HG03571 (cell line): ENCODE measurements around the gene MAD2L2.

Experiments used
- ATAC-seq: cut with Tn5 transposase; IDR thresholded peaks from one replicate; pipeline ENCODE4 v1.9.1; 2021; ENCODE audit not compliant: unreplicated experiment

The MAD2L2 gene

DNA sequence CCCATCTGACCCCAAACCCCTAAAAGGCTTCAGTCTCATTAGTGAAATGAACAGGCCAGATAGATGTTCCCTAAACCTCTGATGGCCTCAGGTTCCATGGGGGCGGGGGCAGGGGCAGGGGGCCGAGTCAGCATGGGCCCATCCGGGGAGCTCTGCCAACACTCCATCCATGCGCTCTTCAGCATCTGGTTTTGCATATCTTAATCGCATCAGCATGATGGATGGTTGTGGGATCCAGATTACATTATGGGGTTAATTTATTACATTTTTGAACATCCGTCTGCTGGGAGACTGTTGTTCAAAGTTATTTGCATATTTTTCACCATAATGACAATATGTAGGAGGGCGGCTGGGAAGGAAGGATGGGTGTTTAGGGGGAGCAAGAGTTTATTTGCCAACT, 3.1 kb upstream of the MAD2L2 start:
- ATAC-seq = no peak

DNA sequence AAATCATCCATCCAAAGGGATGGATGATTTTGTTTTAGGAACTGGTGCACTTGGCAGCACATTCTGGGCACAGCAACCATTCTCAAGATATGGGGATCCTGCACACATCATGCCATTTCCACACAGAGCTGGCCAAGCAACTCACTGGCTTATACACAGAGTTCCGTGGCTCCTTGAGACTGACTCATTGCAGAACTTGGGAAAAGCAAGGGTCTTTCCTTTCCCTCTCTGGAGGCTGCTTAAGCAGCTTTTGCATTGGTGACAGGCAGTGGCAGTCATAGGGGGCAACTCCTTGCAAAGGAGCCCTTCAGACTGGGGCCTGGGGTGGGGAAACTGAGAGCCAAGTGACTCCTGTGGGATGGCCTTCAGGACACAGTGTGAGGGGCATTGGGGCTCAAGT, 1.9 kb upstream of the MAD2L2 start:
- ATAC-seq = no peak

DNA sequence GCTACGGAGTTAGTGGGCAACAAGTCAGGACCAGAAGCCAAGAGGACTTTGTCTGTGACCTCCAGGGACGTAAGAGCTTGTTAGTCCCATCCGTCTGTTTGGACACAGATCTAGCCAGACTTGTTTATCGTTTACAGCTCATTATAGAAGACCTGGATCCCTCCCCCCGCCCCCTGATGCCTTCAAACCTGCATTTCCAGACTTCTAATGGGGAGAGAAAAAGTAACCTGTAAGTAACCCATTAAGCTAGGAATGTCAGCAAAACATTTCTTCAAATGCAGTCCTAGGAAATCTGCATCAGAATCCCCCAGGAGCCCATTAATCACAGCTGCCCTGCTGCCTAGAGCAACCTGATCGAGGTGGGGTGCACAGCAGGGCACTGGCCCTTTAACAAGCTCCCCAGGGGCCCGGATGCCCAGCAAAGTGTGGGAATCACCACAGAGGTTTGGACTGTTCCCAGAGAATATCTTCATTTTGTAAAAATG, 1.4 kb upstream of the MAD2L2 start:
- ATAC-seq = no peak

DNA sequence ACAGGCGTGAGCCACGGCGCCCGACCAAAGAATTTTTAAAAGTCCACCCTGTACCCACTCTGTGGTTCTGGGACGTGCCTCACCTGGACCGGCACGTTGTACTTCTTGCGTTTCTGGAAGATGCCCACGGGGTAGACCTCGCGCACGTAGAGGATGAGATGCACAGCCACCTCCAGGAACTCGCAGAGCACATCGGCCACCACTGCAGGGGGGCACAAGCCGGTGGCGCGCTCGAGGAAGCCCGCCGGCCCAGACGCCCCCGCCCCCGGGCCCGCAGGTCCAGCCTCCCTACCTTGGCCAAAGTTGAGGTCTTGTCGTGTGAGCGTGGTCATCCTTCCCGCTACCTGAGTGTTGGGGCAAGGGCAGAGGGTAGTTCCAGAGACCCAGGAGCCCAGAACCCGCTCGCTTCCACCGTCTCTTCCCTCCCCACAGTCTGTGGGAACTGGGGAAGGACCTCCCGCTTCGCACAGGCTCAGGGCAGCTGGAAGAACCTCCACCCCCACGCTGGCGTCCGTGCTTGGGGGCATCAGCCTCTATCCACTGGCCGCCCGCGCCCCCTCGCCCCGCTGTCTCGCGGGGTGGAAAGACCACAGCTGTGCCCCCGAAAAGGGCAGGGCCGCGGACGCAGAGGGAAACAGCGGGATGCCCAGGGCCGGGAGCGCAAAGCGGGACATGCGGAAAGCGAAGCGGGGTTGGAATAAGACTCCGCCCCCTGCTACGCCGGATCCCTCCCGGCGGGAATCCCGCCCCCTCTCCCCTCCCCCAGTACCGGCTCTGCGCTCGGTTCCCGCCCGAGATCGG, 478 bp downstream of the MAD2L2 start:
- ATAC-seq = peak; percentile 16

DNA sequence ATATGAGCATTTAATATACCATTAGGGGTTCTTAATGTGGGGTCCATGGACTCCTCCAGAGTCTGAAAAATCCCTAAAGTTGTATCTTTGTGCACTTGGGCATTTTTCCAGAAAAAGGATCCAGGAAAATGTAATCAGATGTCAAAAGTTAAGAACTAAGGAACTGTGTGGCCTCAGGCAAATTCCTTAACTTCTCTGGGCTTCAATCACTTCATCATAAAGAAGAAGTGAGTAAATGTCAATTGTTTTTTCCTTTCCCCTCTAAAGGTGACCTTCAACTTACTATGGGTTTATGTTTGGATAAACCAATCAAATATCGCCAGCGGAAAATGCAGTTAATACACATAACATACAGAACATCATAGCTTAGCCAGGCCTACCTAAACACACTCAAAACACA, 2.5 kb downstream of the MAD2L2 start:
- ATAC-seq = no peak

DNA sequence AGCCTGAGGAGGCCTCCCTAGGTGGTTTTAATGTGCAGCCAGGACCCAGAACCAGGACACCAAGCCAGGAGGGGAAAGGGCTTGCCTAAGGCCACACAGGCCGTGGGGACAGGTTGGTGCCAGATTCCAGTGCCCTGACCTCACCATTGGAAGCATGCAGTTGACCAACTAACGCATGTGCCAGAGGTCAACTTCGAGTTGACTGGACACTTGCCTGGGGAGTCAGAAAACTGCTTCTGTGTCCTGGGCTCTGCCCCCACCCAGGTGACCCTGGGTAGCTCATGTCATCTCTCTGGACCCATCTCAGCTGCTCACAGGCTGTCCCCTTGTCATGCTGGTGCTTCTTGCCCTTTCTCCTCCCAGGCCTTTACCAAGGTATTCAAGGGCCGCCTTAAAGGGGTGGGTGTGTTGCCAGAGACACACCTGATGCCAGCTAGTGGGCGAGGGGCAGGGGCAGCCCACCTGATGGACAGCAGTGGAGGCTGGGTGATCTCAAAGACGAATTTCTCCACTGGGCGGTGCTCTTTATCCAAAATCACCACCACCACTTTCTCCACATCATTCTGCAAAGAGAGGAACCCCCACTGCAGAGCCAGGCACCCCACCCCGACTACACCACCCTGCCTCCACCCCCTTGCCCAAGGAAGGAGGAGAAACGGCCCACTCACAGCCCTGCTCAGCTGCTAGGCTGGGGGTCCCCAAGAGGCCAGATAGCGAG, 4.4 kb downstream of the MAD2L2 start:
- ATAC-seq = no peak

DNA sequence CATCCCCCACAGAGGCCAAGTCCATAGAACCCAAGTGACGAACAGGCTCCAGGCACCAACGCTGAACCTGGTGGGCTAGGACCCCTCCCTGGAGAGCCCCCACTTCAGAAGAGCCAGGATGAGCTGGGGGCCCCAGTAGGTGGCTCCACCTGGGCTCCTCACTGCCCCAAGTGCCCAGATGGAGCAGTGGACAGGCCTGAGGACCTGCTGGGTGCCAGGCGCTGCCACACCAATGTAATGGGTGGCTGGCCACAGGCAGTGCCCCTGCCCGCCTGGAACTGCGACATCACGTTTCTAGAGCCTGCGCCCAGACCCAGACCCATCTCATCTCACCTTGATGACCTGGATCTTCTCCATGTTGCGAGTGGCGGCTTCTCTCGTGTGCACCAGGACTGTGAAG, 5.6 kb downstream of the MAD2L2 start:
- ATAC-seq = no peak

DNA sequence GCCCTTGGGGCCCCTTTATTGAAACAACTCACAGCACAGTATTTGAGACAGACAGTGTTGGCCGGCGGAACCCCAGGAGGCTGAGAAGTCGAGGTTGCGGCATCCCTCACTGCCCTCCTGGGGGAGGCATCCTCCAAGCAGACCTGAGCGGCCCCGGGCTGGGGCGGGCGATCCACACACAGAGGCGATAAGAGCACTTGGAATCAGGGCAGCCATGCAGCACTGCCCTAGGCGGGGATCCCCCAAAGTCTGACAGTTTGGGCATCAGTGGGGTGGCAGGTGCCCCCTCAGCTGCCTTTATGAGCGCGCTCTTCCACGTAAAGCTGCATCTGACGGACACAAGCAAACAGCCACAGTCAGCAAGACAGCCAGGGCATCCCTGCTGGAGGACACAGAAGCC, 6.5 kb downstream of the MAD2L2 start:
- ATAC-seq = no peak

DNA sequence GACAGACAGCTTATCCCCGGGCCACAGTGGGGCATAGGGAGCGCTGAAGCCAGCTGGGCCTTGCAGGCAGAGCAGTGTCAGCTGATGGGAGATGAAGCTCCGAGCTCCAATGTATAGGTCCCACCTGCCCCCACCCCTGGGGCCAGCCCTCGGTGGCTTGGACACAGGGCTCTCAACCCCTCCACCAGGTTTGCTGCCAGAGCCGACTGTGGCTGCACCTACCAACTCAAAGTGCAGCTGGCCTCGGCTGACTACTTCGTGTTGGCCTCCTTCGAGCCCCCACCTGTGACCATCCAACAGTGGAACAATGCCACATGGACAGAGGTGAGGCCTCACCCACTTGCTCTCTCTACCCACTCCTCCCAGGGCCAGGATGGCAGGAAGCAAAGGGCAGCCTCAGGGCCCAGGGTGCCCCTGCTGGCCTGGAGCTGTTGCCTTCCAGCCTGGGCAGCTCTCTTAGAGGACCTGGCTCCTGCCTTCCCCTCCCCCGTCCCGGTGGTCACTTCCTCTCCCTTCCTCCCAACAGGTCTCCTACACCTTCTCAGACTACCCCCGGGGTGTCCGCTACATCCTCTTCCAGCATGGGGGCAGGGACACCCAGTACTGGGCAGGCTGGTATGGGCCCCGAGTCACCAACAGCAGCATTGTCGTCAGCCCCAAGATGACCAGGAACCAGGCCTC, 7.7 kb downstream of the MAD2L2 start:
- no peak for ATAC-seq

DNA sequence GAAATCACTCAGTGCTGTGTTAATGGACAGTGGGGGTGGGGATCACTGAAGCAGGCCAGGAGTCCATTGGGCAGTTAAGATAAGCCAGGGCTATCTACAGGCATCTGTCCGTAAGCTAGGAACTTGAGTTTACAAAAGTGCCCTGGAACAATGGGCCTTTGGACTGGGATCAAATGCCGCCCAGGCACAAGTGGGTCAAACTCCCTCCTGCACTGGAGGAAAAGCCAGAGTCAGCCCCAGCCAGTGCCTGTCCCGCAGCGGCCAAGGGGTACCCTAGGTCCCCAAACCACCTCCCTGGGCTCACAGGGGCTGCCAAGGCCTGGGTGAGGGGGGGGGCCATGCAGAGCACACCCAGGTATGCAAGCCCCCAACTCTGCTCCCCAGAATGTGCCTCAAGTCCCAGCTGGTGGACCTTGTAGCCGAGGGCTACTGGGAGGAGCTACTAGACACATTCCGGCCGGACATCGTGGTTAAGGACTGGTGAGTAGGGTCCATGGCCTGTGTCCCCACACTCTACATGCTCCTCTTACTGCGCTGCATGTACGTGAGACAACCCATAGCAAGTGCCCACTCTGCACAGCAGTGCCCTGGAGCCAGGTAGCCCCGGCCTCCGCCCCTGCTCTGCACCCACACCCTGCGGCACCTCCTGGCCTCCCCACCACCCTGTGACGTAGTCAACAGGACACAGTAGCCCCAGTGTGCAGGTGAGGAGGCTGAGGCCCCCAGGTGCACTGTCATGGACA, 9.2 kb downstream of the MAD2L2 start:
- no peak for ATAC-seq

DNA sequence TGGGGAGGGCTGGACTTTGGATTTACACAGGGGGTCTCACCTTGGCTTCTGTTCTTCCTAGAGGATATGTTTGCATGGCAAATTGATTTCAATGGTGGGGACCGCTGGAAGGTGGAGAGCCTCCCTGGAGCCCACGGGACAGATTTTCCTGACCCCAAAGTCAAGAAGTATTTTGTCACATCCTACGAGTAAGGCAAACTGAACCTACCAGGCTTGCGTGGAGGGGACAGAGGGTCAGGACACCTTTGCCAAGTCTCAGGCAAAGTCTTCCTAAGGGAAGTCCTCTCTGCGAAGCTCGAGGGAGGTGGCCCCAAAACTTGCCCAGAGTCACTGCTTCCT, 9.8 kb downstream of the MAD2L2 start:
- ATAC-seq = no peak

DNA sequence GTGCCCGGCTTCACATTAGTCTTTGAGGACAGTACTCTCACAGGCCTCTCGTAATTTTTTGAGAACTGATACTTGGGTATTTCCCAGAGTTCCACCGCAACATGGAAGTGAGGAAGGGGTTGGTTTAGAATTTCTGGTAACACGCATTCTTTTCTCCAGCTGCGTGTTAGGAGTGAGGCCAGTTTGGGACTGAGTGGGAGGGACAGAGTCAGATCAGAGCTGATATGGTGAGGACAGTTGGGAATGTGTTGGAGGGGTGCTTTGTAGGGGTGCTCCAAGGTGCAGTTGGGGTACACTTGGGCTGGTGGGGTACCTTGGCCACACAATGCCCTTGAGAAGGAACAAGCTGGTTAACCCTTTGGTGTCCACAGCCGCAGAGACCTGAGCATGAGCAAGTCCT, 10.2 kb downstream of the MAD2L2 start:
- ATAC-seq = no peak

DNA sequence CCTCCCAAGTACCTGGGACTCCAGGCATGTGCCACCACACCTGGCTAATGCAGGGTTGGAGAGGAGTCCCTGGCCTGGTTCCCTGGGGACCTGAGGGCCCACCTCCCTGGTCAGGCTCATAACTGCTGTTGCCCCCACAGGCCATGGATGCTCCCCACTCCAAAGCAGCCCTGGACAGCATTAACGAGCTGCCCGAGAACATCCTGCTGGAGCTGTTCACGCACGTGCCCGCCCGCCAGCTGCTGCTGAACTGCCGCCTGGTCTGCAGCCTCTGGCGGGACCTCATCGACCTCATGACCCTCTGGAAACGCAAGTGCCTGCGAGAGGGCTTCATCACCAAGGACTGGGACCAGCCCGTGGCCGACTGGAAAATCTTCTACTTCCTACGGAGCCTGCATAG, 12.4 kb downstream of the MAD2L2 start:
- ATAC-seq = no peak

DNA sequence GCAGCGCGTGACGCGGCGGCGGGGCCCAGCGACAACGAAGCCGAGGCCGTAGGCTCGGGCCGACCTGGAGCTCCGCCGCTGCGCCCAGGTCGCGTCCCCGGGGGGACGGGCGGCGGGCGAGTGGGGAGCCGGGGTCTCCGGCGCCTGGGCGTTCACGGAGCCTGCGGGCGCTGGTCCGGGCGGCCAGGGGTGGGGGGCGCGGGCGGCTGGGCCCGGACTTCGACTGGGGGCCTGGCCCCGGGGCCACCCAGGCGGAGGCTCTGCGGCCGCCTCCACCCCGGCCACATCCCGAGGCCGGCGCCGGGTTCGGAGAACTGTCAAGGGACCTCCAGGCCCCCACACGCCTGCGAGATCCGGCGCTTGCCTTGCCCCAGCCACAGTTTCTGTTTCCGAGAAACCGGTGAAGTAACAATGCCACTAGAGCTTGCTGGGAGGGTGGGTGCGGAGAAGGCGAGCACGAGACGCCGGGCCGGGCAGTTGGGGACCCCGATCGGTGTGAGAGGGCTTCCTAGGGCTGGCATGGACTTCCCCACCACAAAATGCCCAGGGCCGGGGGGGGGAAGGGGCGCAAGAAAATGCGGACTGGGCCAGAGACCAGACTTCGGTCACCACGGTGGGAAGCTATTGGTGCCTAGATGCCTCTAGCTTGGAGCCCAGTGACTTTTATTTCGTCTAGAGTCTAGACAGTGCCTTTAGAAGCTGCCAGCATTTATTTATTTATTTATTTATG, 16.4 kb downstream of the MAD2L2 start:
- peak; percentile 44 for ATAC-seq

DNA sequence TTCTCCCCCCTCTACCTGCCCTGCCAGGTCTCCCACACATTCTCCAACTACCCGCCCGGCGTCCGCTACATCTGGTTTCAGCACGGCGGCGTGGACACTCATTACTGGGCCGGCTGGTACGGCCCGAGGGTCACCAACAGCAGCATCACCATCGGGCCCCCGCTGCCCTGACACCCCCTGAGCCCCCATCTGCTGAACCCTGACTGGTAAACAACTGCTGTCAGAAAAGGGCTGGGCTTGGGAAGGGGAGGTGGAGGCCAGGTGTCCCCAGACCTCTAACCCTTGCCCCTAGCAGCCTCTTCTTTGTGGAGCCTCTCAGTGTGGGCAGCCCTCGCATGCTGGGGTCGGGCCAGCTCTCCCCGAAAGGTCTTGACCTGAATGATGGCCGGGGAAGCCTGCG, 19.8 kb downstream of the MAD2L2 start:
- no peak for ATAC-seq

DNA sequence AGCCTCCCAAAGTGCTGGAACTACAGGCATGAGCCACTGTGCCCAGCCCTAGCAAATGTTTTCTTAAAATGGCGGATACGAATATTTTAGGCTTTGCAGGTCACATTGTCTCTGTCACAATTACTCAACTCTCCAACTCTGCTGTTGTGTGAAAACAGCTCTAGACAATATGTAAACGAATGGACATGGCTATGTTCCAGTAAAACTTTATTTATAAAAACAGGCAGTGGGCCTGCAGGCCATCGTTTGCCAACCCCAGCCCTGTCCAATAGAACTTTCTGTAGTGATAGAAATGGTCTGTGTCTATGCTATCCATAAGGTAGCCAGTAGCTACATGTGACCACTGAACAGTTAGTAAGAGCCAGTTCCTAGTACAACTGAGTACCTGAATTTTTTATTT, 21.2 kb downstream of the MAD2L2 start:
- no peak for ATAC-seq

DNA sequence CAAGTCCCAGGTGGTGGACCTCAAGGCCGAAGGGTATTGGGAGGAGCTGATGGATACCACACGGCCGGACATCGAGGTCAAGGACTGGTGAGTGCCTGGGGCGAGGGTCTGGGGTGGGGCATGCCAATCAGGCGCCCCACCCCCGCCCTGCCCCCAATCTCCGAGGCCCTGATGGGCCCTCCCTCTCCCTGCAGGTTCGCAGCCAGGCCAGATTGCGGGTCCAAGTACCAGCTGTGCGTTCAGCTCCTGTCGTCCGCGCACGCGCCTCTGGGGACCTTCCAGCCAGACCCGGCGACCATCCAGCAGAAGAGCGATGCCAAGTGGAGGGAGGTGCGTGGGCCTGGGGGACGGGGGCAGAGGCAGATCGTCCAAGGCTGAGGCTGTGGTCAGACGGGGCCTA, 22.4 kb downstream of the MAD2L2 start:
- ATAC-seq = no peak

DNA sequence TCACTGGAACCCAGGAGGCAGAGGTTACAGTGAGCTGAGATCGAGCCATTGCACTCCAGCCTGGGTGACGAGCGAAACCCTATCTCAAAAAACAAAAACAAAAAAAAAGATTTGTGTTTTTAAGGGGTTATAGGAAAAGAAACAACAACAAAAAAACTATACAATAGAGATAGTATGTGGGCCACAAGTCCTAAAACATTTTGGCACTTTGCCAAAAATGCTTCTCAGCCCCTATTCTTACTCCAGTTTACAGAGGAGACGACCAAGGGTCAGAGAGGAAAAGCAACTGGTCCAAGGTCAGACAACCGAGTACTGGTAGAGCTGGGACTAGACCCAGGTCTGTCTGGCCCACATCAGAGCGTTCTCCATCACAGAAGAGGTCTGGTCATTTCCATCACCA, 23.3 kb downstream of the MAD2L2 start:
- ATAC-seq = no peak

DNA sequence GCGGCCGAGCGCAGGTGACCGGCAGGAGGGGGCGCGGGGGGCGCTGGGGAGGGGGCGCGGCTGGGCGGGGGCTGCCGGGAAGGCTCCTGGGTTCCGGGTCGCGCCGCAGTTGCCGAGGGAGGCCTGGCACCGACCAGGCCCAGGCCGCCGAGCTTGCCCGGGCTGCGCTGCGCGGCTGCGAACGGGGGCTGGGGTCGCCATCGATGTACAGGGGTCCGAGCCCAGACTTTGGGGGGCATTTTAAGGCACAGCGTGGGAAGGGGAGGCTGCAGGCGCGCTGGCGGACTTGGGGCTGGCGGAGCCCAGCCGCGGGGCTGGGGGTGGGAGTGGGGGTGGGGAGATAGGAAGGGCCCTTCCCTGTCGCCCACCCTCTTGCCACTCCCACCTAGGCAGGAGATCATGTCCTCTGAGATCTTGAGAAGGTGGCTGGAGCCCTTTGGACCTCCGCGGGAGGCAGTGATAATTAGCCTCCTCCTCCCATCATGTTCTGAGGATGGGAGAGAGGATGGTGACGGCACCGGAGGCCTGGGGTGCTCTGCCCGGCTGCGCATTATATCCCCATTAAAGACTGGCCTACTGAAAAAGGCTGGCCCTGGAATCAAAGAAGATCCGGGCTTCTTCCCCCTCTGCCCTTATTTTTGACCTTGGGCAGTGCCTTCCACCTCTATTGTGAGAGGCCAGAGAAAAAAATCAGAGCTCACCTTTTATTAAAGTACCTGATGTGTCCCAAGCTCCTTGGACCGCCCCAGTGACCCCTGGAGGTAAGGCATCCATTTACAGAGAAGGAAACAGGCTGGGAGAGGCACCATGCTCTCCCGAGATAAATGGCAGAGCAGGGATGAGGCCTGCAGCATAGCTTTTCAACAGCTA, 25.8 kb downstream of the MAD2L2 start:
- peak; percentile 12 for ATAC-seq
